Upper lobe of left lung (tissue), 6 donors: ENCODE results near the gene ART3. TPM values are rescaled to one million over a fixed set of nuclear protein-coding genes. Genes with fewer than 3 reads are reported as not detected.

Experiments
- ATAC-seq, 2 donors: fragments of 200-7000 bp; cut with Tn5 transposase; one replicate each; pipeline ENCODE4 v1.9.1; 2022; ENCODE audit warnings: mild to moderate bottlenecking in 2 of 2, moderate library complexity in 2 of 2; ENCODE audit not compliant: low FRiP score in 2 of 2
- DNase-seq, 2 donors: peaks; one replicate each; pipeline ENCODE4 v3.0.0-alpha.2; 2019 to 2020
- H3K27ac ChIP-seq, 4 donors: fragments of 200-600 bp; sonication (generic); one replicate each; pipeline ENCODE4 v1.5.1; 2016 to 2019
- H3K27me3 ChIP-seq, 4 donors: fragments of 200-600 bp; sonication (generic); one replicate each; pipeline ENCODE4 v1.5.1; 2017 to 2019
- H3K36me3 ChIP-seq, 4 donors: fragments of 200-600 bp; sonication (generic); one replicate each; pipeline ENCODE4 v1.5.1; 2016 to 2019
- H3K4me1 ChIP-seq, 4 donors: fragments of 200-600 bp; sonication (generic); one replicate each; pipeline ENCODE4 v1.5.1; 2018 to 2019
- H3K4me3 ChIP-seq, 4 donors: fragments of 200-600 bp; sonication (generic); one replicate each; pipeline ENCODE4 v1.5.1; 2017 to 2019; ENCODE audit warnings: mild to moderate bottlenecking in 2 of 4, moderate library complexity in 1 of 4
- H3K9me3 ChIP-seq, 4 donors: fragments of 200-600 bp; sonication (generic); one replicate each; pipeline ENCODE4 v1.5.1; 2018 to 2019
- CTCF ChIP-seq, 6 experiments: fragments of 450-650 bp in 4 of 6; fragments of 200-600 bp in 2 of 6; sonication (generic) in 2 of 6; IDR thresholded peaks; one replicate each; pipeline ENCODE4 v1.5.1; 2016 to 2019; ENCODE audit warnings: antibody characterized with exemption in 6 of 6
- EP300 ChIP-seq, 4 donors: sonication (generic); formaldehyde crosslinking; IDR thresholded peaks; one replicate each; pipeline ENCODE4 v1.5.1; 2017; ENCODE audit warnings: antibody characterized with exemption in 4 of 4, control low read depth in 2 of 4
- POLR2A ChIP-seq, 4 donors: fragments of 450-650 bp; IDR thresholded peaks; one replicate each; pipeline ENCODE4 v1.5.1; 2016 to 2017; ENCODE audit warnings: antibody characterized with exemption in 4 of 4, mild to moderate bottlenecking in 2 of 4
- POLR2AphosphoS5 ChIP-seq, 2 donors: sonication (generic); formaldehyde crosslinking; IDR thresholded peaks; one replicate each; pipeline ENCODE4 v1.5.1; 2017; ENCODE audit warnings: antibody characterized with exemption in 2 of 2
- WGBS, 2 donors: methylation state at CpG; one replicate each; pipeline ENCODE4 v1.1.5; 2017 to 2018; 5-methylcytosine and 5-hydroxymethylcytosine counted together
- total RNA-seq, 6 donors: library from RNA; depleted of rRNA in 4 of 6; stranded (reverse); fragments of >200 nt in 4 of 6; gene quantifications; one replicate each; pipeline versions ENCODE4 v1.1.0 to v1.2.1, GENCODE V29; 2016 to 2021
- donor health status: DM: no; HTN: no; CAD: no; lungs with moderate emphysema.
- donor health status: DM: no; HTN: yes; CAD: no; lungs with severe emphysema.

ART3 gene
- total RNA-seq, 6 donors from 2014 or later: 0.55 TPM; not detected in 5

- 40 to 47% methylated on average over 13 of the region's 13 CpGs for WGBS, 2 donors
- Histone ChIP-seq H3K27ac (no peak overlapping the region), H3K4me3 (no peak overlapping the region), H3K9me3 (no peaks in the 10 kb centered on the region), H3K4me1 (peaks cover 0 to 5% (median 0%) of the 10 kb centered on the region in 4 donors), H3K27me3 (no peaks in the 10 kb centered on the region), H3K36me3 (no peaks in the 10 kb centered on the region)
- TF ChIP-seq POLR2A (IDR thresholded peaks at IDR 0.05) (no peak), CTCF (IDR thresholded peaks at IDR 0.05) (peak in 2 of 6 experiments; percentile 23 to 39)
- DNase-seq: peak in 1 of 2 donors; percentile 36
- ATAC-seq: peak in 1 of 2 donors; percentile 45
Observed at GRCh38 chr4:76087007-76087769, 12.7 kb downstream of the ART3 start.

DNA sequence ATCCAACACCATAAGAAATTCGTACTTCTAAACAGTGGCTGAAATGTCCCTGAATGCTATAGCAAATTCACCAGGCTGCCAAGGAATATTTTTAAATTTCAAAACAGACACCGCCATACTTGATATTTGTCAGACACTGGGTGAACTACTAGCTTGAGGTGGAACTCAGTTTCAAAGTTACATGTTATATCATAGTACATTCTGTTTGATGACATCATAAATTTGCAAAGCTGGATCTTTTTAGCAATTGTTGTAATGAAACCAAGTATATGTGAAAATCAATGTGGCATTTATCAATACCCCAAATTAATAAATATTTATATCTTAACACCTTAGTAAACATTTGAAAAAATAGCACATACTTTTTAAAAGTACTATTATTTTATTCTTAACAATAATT is 14.2 kb downstream of the ART3 start:
- DNase-seq: no peak
- Histone ChIP-seq H3K4me1 (peaks cover 0 to 5% (median 0%) of the 10 kb centered on the region in 4 donors), H3K27me3 (no peaks in the 10 kb centered on the region), H3K4me3 (no peak overlapping the region), H3K36me3 (no peaks in the 10 kb centered on the region), H3K27ac (no peak overlapping the region), H3K9me3 (no peaks in the 10 kb centered on the region)
- TF ChIP-seq POLR2AphosphoS5 (IDR thresholded peaks at IDR 0.05): no peak
- TF ChIP-seq EP300 (IDR thresholded peaks at IDR 0.05): no peak
- no peak for TF ChIP-seq CTCF (IDR thresholded peaks at IDR 0.05)
- TF ChIP-seq POLR2A (IDR thresholded peaks at IDR 0.05): no peak
- 86 to 88% methylated on average over 2 of the region's 2 CpGs for WGBS, 2 donors
- ATAC-seq: no peak

DNA sequence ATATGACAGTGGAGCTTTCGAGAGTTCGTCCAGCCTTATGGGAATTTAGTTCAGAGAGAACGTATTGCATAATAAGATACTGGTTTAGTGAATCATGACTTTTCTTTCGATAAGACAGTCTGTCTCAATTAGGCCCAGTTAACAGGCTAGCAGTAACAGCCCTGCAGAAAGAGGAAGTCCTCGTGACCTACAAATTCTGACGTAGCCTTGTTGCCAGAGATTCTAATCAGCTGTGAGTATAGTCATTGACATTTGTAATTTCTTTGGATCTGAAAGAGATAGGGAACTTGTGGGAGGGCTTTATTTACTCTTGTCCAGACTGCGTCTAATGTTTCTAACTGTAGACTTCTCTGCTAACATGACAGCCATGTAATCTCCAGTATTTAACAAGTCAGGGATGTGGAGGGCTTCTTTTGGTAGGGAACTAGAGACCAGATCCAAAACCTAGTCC is 15.8 kb downstream of the ART3 start:
- Histone ChIP-seq H3K27me3 (no peaks in the 10 kb centered on the region), H3K4me3 (no peak overlapping the region), H3K27ac (peak overlapping the region in 3 of 4 donors; percentile 20 to 55 (median 35)), H3K4me1 (peaks cover 0 to 5% (median 0%) of the 10 kb centered on the region in 4 donors), H3K9me3 (no peaks in the 10 kb centered on the region), H3K36me3 (no peaks in the 10 kb centered on the region)
- WGBS, 2 donors: 35 to 36% methylated on average over 7 of the region's 7 CpGs
- TF ChIP-seq CTCF (IDR thresholded peaks at IDR 0.05): no peak
- TF ChIP-seq POLR2A (IDR thresholded peaks at IDR 0.05): no peak
- peak in 1 of 4 donors; percentile 26 for TF ChIP-seq EP300 (IDR thresholded peaks at IDR 0.05)
- TF ChIP-seq POLR2AphosphoS5 (IDR thresholded peaks at IDR 0.05): peak in 1 of 2 donors; percentile 28
- DNase-seq (peak in 1 of 2 donors; percentile 60), ATAC-seq (peak; percentile 90 to 95)

GRCh38 chr4:76091052-76091451 is 16.5 kb downstream of the ART3 start:
- no peak overlapping the region for H3K4me3 ChIP-seq
- H3K4me1 ChIP-seq: peaks cover 0 to 5% (median 0%) of the 10 kb centered on the region in 4 donors
- no peak for ATAC-seq
- no peaks in the 10 kb centered on the region for H3K27me3 ChIP-seq
- no peaks in the 10 kb centered on the region for H3K36me3 ChIP-seq
- TF ChIP-seq POLR2AphosphoS5 (IDR thresholded peaks at IDR 0.05) (no peak), CTCF (IDR thresholded peaks at IDR 0.05) (no peak), EP300 (IDR thresholded peaks at IDR 0.05) (no peak), POLR2A (IDR thresholded peaks at IDR 0.05) (no peak)
- no peak overlapping the region for H3K27ac ChIP-seq
- no peak for DNase-seq
- no peaks in the 10 kb centered on the region for H3K9me3 ChIP-seq
- 87 to 90% methylated on average over 2 of the region's 2 CpGs for WGBS, 2 donors

DNA sequence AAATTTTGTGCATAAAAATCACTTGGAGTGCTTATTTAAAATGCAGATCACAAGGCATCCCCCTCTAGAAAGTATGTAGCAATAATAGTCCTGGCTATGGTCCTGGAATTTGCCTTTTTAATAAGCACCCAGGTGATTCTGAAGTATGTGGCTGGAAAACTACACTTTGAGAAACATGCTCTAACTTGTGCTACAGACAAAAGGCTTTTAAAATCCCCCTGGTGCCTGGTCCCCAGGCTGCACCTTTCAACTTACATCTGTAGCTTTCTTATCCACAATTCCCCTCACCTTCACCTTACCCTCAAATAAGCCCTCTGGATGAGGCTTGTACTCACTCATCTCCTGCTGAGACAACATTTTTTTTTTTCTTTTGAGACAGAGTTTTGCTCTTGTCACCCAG is 21.1 kb downstream of the ART3 start:
- no peak for TF ChIP-seq EP300 (IDR thresholded peaks at IDR 0.05)
- no peak for TF ChIP-seq CTCF (IDR thresholded peaks at IDR 0.05)
- no peak for TF ChIP-seq POLR2A (IDR thresholded peaks at IDR 0.05)
- DNase-seq (no peak), ATAC-seq (no peak)
- H3K27ac ChIP-seq: no peak overlapping the region
- no peaks in the 10 kb centered on the region for H3K27me3 ChIP-seq
- H3K36me3 ChIP-seq: no peaks in the 10 kb centered on the region
- no peak overlapping the region for H3K4me3 ChIP-seq
- peaks cover 0 to 2% (median 0%) of the 10 kb centered on the region in 4 donors for H3K4me1 ChIP-seq
- no peaks in the 10 kb centered on the region for H3K9me3 ChIP-seq
